ENCODE measurements around the gene ACBD6. TPM values are rescaled to one million over a fixed set of nuclear protein-coding genes. Genes with fewer than 3 reads are reported as not detected.

Gene ACBD6
- total and polyA plus RNA-seq, 2 donors (not counting 1 experiment from before 2014, with no cell fraction given) = 52.9 to 80.9 TPM

DNA sequence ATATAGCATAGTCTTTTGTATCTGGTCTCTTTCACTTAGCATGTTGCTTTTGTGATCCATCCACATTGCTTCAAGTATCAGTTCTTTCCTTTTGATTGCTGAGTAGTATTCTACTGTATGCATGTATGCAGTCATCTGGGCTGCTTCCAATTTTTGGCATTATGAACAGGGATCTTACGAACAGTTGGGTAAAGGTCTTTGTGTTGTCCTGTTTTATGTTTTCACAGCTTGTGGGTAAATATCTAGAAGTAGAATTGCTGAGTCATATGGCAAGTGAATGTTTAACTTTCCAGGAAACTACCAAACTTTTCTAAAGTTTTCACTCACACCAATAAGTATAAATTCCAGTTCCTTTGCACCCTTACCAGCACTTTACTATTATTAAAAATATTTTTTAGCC, 211.4 kb downstream of the ACBD6 start:
- no peak overlapping the region for H2AFZ ChIP-seq (ENCODE audit: insufficient read depth, low read depth, low read length, poor library complexity, severe bottlenecking)
- H3K9me3 ChIP-seq (ENCODE audit: control extremely low read depth in 1 of 3, control insufficient read depth in 2 of 3, insufficient read depth in 1 of 3, low read length in 2 of 3) = peaks cover 2 to 8% (median 3%) of the 10 kb centered on the region in 3 donors
- H3K4me2 ChIP-seq (replicated peaks; ENCODE audit: low read depth, low read length, poor library complexity, severe bottlenecking) = no peak overlapping the region
- no CpG with 5 or more reads among the region's 1 CpG for WGBS (ENCODE audit: insufficient coverage)
- no peak overlapping the region for H3K4me3 ChIP-seq (ENCODE audit: control extremely low read depth in 1 of 5, extremely low read depth in 1 of 5, insufficient read depth in 1 of 5, low read depth in 2 of 5, low read length in 4 of 5)
- H3K27ac ChIP-seq (ENCODE audit: low read length in 2 of 2) = no peak overlapping the region
- ChIA-PET CTCF (no interaction called here), POLR2A (no interaction called here)
- ATAC-seq (ENCODE audit: low read depth) = no peak
- H3K9me3 Mint-ChIP-seq (ENCODE audit: insufficient read depth) = peaks cover 4% of the 10 kb centered on the region
- intact Hi-C loops (cut with micrococcal nuclease) = no loop called here
- no peak overlapping the region for H3K4me3 Mint-ChIP-seq
- TF ChIP-seq CTCF (IDR thresholded peaks at IDR 0.05) (no peak), EZH2 (IDR thresholded peaks at IDR 0.05; ENCODE audit: borderline replicate concordance, insufficient read depth, low read depth, low read length, poor library complexity, severe bottlenecking) (no peak)
- H4K20me1 ChIP-seq (ENCODE audit: control insufficient read depth, insufficient read depth, low read length, poor library complexity, severe bottlenecking) = no peaks in the 10 kb centered on the region
- peaks cover 6% of the 10 kb centered on the region in 2 experiments for H3K36me3 ChIP-seq (replicated peaks in 1 of 2; ENCODE audit: control extremely low read depth in 1 of 2, control insufficient read depth in 1 of 2, extremely low read depth in 1 of 2, insufficient read depth in 2 of 2, low read length in 1 of 2)
- H3K27me3 ChIP-seq (replicated peaks in 1 of 4; ENCODE audit: control extremely low read depth in 1 of 4, control insufficient read depth in 3 of 4, insufficient read depth in 4 of 4, low read length in 3 of 4) = no peaks in the 10 kb centered on the region
- H3K4me1 Mint-ChIP-seq = no peaks in the 10 kb centered on the region
- no peaks in the 10 kb centered on the region for H3K4me1 ChIP-seq (ENCODE audit: control insufficient read depth in 2 of 2, insufficient read depth in 2 of 2, low read length in 2 of 2)
- no peak overlapping the region for H3K27ac Mint-ChIP-seq
- H3K27me3 Mint-ChIP-seq = no peaks in the 10 kb centered on the region
- no peak overlapping the region for H3K9ac ChIP-seq (ENCODE audit: low read length)
- no peaks in the 10 kb centered on the region for H3K79me2 ChIP-seq (ENCODE audit: control insufficient read depth, insufficient read depth, low read length)
- DNase-seq = no peak

GRCh38 chr1:180290265-180291001, 211.9 kb downstream of the ACBD6 start:
- Histone ChIP-seq H3K4me3 (ENCODE audit: control extremely low read depth in 1 of 5, extremely low read depth in 1 of 5, insufficient read depth in 1 of 5, low read depth in 2 of 5, low read length in 4 of 5) (no peak overlapping the region), H3K36me3 (replicated peaks in 1 of 2; ENCODE audit: control extremely low read depth in 1 of 2, control insufficient read depth in 1 of 2, extremely low read depth in 1 of 2, insufficient read depth in 2 of 2, low read length in 1 of 2) (peaks cover 6% of the 10 kb centered on the region in 2 experiments), H3K9ac (ENCODE audit: low read length) (no peak overlapping the region), H3K27ac (ENCODE audit: low read length in 2 of 2) (no peak overlapping the region), H3K9me3 (ENCODE audit: control extremely low read depth in 1 of 3, control insufficient read depth in 2 of 3, insufficient read depth in 1 of 3, low read length in 2 of 3) (peaks cover 2 to 8% (median 3%) of the 10 kb centered on the region in 3 donors), H3K4me2 (replicated peaks; ENCODE audit: low read depth, low read length, poor library complexity, severe bottlenecking) (no peak overlapping the region), H3K27me3 (replicated peaks in 1 of 4; ENCODE audit: control extremely low read depth in 1 of 4, control insufficient read depth in 3 of 4, insufficient read depth in 4 of 4, low read length in 3 of 4) (no peaks in the 10 kb centered on the region), H3K79me2 (ENCODE audit: control insufficient read depth, insufficient read depth, low read length) (no peaks in the 10 kb centered on the region), H2AFZ (ENCODE audit: insufficient read depth, low read depth, low read length, poor library complexity, severe bottlenecking) (no peak overlapping the region), H3K4me1 (ENCODE audit: control insufficient read depth in 2 of 2, insufficient read depth in 2 of 2, low read length in 2 of 2) (no peaks in the 10 kb centered on the region), H4K20me1 (ENCODE audit: control insufficient read depth, insufficient read depth, low read length, poor library complexity, severe bottlenecking) (no peaks in the 10 kb centered on the region)
- Mint-ChIP-seq H3K4me1 (no peaks in the 10 kb centered on the region), H3K27ac (no peak overlapping the region), H3K9me3 (ENCODE audit: insufficient read depth) (peaks cover 4% of the 10 kb centered on the region), H3K4me3 (no peak overlapping the region), H3K27me3 (no peaks in the 10 kb centered on the region)
- no peak for TF ChIP-seq CTCF (IDR thresholded peaks at IDR 0.05)
- no peak for TF ChIP-seq EZH2 (IDR thresholded peaks at IDR 0.05; ENCODE audit: borderline replicate concordance, insufficient read depth, low read depth, low read length, poor library complexity, severe bottlenecking)
- ChIA-PET POLR2A (no interaction called here), CTCF (no interaction called here)
- ATAC-seq (ENCODE audit: low read depth) (no peak), DNase-seq (no peak)
- 100% methylated on average over 3 of the region's 6 CpGs for WGBS (ENCODE audit: insufficient coverage)
- intact Hi-C loops (cut with micrococcal nuclease) = no loop called here

All from B cell (primary cell).